Vagina (tissue), 2 donors: ENCODE results near the gene IHH. TPM values are rescaled to one million over a fixed set of nuclear protein-coding genes. Genes with fewer than 3 reads are reported as not detected.

Experiments
- DNase-seq, 2 donors: peaks; one replicate each; pipeline ENCODE4 v3.0.0-alpha.2; 2017; ENCODE audit errors: extremely low spot score in 2 of 2
- H3K27ac ChIP-seq: fragments of 200-600 bp; sonication (generic); one replicate; pipeline ENCODE4 v1.5.1; 2019
- H3K27me3 ChIP-seq: fragments of 200-600 bp; sonication (generic); one replicate; pipeline ENCODE4 v1.5.1; 2019
- H3K36me3 ChIP-seq, 2 donors: fragments of 200-600 bp; sonication (generic); one replicate each; pipeline ENCODE4 v1.5.1; 2017 to 2019
- H3K4me1 ChIP-seq: fragments of 200-600 bp; sonication (generic); one replicate; pipeline ENCODE4 v1.5.1; 2019
- H3K4me3 ChIP-seq, 2 donors: fragments of 200-600 bp; sonication (generic); 1 replicate in 1 of 2; 2 replicates in 1 of 2; pipeline ENCODE4 v1.5.1; 2016 to 2019
- H3K9me3 ChIP-seq: fragments of 200-600 bp; sonication (generic); one replicate; pipeline ENCODE4 v1.5.1; 2019
- POLR2A ChIP-seq, 2 donors: fragments of 450-650 bp; IDR thresholded peaks; one replicate each; pipeline ENCODE4 v1.6.1; 2017; ENCODE audit warnings: antibody characterized with exemption in 2 of 2, mild to moderate bottlenecking in 2 of 2, moderate library complexity in 2 of 2
- POLR2AphosphoS5 ChIP-seq, 2 donors: sonication (generic); formaldehyde crosslinking; IDR thresholded peaks; one replicate each; pipeline ENCODE4 v1.9.0; 2017; ENCODE audit warnings: antibody characterized with exemption in 2 of 2, mild to moderate bottlenecking in 2 of 2, low read depth in 1 of 2; ENCODE audit not compliant: insufficient read depth in 1 of 2
- intact Hi-C: fragments of 100-400 bp; cut with DNase I; formaldehyde crosslinking; loops from one replicate; pipeline ENCODE4 v1.15.1; 2023
- total RNA-seq: library from RNA; depleted of rRNA; stranded (reverse); fragments of >200 nt; gene quantifications from one replicate; pipeline ENCODE4 v1.2.3, GENCODE V29; 2016
- TF ChIP-seq, protein P1 (sequence below), 3 experiments: fragments of 450-650 bp in 2 of 3; fragments of 200-600 bp in 1 of 3; sonication (generic) in 1 of 3; IDR thresholded peaks; one replicate each; pipeline ENCODE4 v1.5.1; 2017 to 2019; ENCODE audit warnings: antibody characterized with exemption in 3 of 3, mild to moderate bottlenecking in 2 of 3, moderate library complexity in 2 of 3

Gene IHH
- total RNA-seq, 1 donor from 2014 or later = not detected

- Histone ChIP-seq H3K27ac (no peak overlapping the region), H3K4me1 (no peaks in the 10 kb centered on the region), H3K4me3 (no peak overlapping the region), H3K9me3 (no peaks in the 10 kb centered on the region), H3K36me3 (no peaks in the 10 kb centered on the region), H3K27me3 (no peaks in the 10 kb centered on the region)
- no peak for DNase-seq
- TF ChIP-seq, protein P1, sequence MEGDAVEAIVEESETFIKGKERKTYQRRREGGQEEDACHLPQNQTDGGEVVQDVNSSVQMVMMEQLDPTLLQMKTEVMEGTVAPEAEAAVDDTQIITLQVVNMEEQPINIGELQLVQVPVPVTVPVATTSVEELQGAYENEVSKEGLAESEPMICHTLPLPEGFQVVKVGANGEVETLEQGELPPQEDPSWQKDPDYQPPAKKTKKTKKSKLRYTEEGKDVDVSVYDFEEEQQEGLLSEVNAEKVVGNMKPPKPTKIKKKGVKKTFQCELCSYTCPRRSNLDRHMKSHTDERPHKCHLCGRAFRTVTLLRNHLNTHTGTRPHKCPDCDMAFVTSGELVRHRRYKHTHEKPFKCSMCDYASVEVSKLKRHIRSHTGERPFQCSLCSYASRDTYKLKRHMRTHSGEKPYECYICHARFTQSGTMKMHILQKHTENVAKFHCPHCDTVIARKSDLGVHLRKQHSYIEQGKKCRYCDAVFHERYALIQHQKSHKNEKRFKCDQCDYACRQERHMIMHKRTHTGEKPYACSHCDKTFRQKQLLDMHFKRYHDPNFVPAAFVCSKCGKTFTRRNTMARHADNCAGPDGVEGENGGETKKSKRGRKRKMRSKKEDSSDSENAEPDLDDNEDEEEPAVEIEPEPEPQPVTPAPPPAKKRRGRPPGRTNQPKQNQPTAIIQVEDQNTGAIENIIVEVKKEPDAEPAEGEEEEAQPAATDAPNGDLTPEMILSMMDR (IDR thresholded peaks at IDR 0.05) = no peak
- TF ChIP-seq POLR2A (IDR thresholded peaks at IDR 0.05) = no peak
- TF ChIP-seq POLR2AphosphoS5 (IDR thresholded peaks at IDR 0.05; ENCODE audit: insufficient read depth in 1 of 2, low read depth in 1 of 2) = no peak
- intact Hi-C loops = no loop called here
Measured at GRCh38 chr2:219090436-219091299, 29.9 kb upstream of the IHH start.

DNA sequence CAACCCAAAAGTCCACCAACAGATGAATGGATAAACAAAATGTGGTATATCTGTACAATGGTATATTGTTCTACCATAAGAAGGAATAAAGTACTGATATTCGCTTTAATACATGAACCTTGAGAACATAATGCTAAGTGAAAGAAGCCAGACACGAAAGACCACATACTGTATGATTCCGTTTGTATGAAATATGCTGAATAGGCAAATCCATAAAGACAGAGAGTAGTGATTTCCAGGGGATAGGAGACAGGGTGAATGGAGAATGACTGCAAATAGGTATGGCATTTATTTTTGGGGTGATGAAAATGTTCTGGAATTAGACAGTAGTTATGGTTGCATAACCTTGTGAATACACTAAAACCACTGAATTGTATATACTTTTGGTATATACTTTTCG is 28.6 kb upstream of the IHH start:
- DNase-seq = no peak
- no peaks in the 10 kb centered on the region for H3K36me3 ChIP-seq
- no peak overlapping the region for H3K27ac ChIP-seq
- intact Hi-C loops = no loop called here
- H3K27me3 ChIP-seq = no peaks in the 10 kb centered on the region
- H3K9me3 ChIP-seq = no peaks in the 10 kb centered on the region
- no peaks in the 10 kb centered on the region for H3K4me1 ChIP-seq
- TF ChIP-seq, protein P1 (IDR thresholded peaks at IDR 0.05) = no peak
- TF ChIP-seq POLR2A (IDR thresholded peaks at IDR 0.05) (no peak), POLR2AphosphoS5 (IDR thresholded peaks at IDR 0.05; ENCODE audit: insufficient read depth in 1 of 2, low read depth in 1 of 2) (no peak)
- no peak overlapping the region for H3K4me3 ChIP-seq

GRCh38 chr2:219087848-219088247 is 27.1 kb upstream of the IHH start:
- H3K36me3 ChIP-seq = no peaks in the 10 kb centered on the region
- H3K27me3 ChIP-seq = no peaks in the 10 kb centered on the region
- H3K4me3 ChIP-seq = no peak overlapping the region
- H3K27ac ChIP-seq = no peak overlapping the region
- H3K9me3 ChIP-seq = no peaks in the 10 kb centered on the region
- no peak for DNase-seq
- TF ChIP-seq POLR2A (IDR thresholded peaks at IDR 0.05) (no peak), POLR2AphosphoS5 (IDR thresholded peaks at IDR 0.05; ENCODE audit: insufficient read depth in 1 of 2, low read depth in 1 of 2) (no peak)
- TF ChIP-seq, protein P1 (IDR thresholded peaks at IDR 0.05) = no peak
- H3K4me1 ChIP-seq = no peaks in the 10 kb centered on the region
- intact Hi-C loops = no loop called here

DNA sequence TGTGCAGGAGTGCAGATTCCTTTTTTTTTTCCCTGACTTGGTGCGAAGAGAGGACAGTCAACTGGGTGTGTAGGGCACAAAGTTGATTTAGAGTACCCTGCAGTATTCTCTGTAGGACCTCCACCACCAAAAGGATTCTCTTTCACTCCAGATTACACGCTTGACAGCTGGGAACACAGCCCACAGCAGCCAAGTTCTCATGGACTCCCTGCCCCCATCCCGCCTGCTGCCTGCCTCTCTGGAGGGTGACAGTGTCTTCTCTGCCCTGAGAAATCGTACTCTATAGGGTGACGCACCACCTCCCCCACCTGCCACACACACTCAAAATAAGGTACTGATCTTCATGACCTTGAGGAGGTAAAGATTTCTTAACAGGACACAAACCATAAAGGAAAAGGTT is 26.6 kb upstream of the IHH start:
- no peaks in the 10 kb centered on the region for H3K27me3 ChIP-seq

More for the DNA sequence above, 26.6 kb upstream of the IHH start:
- Histone ChIP-seq H3K9me3 (no peaks in the 10 kb centered on the region), H3K36me3 (no peaks in the 10 kb centered on the region), H3K27ac (no peak overlapping the region), H3K4me1 (peaks cover under 1% of the 10 kb centered on the region), H3K4me3 (no peak overlapping the region)
- intact Hi-C loops = no loop called here
- TF ChIP-seq POLR2AphosphoS5 (IDR thresholded peaks at IDR 0.05; ENCODE audit: insufficient read depth in 1 of 2, low read depth in 1 of 2) (no peak), POLR2A (IDR thresholded peaks at IDR 0.05) (no peak)
- TF ChIP-seq, protein P1 (IDR thresholded peaks at IDR 0.05) = no peak
- DNase-seq = no peak
